Measurements from ENCODE around the gene ANKS3. TPM values are rescaled to one million over a fixed set of nuclear protein-coding genes. Genes with fewer than 3 reads are reported as not detected.

The ANKS3 gene
- total RNA-seq, 1 donor from 2014 or later, result 8.7 TPM

GRCh38 chr16:4699046-4699556, 35.0 kb downstream of the ANKS3 start:
- no peaks in the 10 kb centered on the region for H3K27me3 ChIP-seq (ENCODE audit: low read depth)
- no peak for TF ChIP-seq CTCF (IDR thresholded peaks at IDR 0.05; ENCODE audit: borderline replicate concordance)
- intact Hi-C loops (cut with micrococcal nuclease), result no loop called here
- no peaks in the 10 kb centered on the region for H3K9me3 ChIP-seq (replicated peaks)
- H3K4me3 ChIP-seq, result no peak overlapping the region
- DNase-seq, result no peak
- H3K36me3 ChIP-seq, result peaks cover 74% of the 10 kb centered on the region
- peaks cover 41% of the 10 kb centered on the region for H3K4me1 ChIP-seq
- no peak overlapping the region for H3K27ac ChIP-seq (replicated peaks)

- H3K4me3 ChIP-seq, result no peak overlapping the region
- peaks cover 47% of the 10 kb centered on the region for H3K4me1 ChIP-seq
- H3K27me3 ChIP-seq (ENCODE audit: low read depth), result no peaks in the 10 kb centered on the region
- no peak overlapping the region for H3K27ac ChIP-seq (replicated peaks)
- H3K36me3 ChIP-seq, result peaks cover 68% of the 10 kb centered on the region
- DNase-seq, result no peak
- TF ChIP-seq CTCF (IDR thresholded peaks at IDR 0.05; ENCODE audit: borderline replicate concordance), result no peak
- H3K9me3 ChIP-seq (replicated peaks), result no peaks in the 10 kb centered on the region
- intact Hi-C loops (cut with micrococcal nuclease), result no loop called here
Measured at GRCh38 chr16:4698321-4699045, 35.6 kb downstream of the ANKS3 start.

GRCh38 chr16:4697848-4698291, 36.2 kb downstream of the ANKS3 start:
- Histone ChIP-seq H3K9me3 (replicated peaks) (no peaks in the 10 kb centered on the region), H3K36me3 (peaks cover 68% of the 10 kb centered on the region), H3K4me1 (peaks cover 50% of the 10 kb centered on the region), H3K27me3 (ENCODE audit: low read depth) (no peaks in the 10 kb centered on the region), H3K4me3 (no peak overlapping the region), H3K27ac (replicated peaks) (no peak overlapping the region)
- intact Hi-C loops (cut with micrococcal nuclease), result no loop called here
- TF ChIP-seq CTCF (IDR thresholded peaks at IDR 0.05; ENCODE audit: borderline replicate concordance), result no peak
- DNase-seq, result no peak

- H3K4me3 ChIP-seq, result no peak overlapping the region
- intact Hi-C loops (cut with micrococcal nuclease), result no loop called here
- DNase-seq, result no peak
- no peaks in the 10 kb centered on the region for H3K9me3 ChIP-seq (replicated peaks)
- no peaks in the 10 kb centered on the region for H3K27me3 ChIP-seq (ENCODE audit: low read depth)
- peak overlapping the region; percentile 92 for H3K27ac ChIP-seq (replicated peaks)
- H3K36me3 ChIP-seq, result peaks cover 66% of the 10 kb centered on the region
- H3K4me1 ChIP-seq, result peaks cover 57% of the 10 kb centered on the region
- TF ChIP-seq CTCF (IDR thresholded peaks at IDR 0.05; ENCODE audit: borderline replicate concordance), result no peak
Measured at GRCh38 chr16:4696905-4697847, 36.9 kb downstream of the ANKS3 start.

GRCh38 chr16:4696172-4696904, 37.7 kb downstream of the ANKS3 start:
- Histone ChIP-seq H3K27me3 (ENCODE audit: low read depth) (no peaks in the 10 kb centered on the region), H3K27ac (replicated peaks) (peak overlapping the region; percentile 92), H3K4me1 (peaks cover 52% of the 10 kb centered on the region), H3K4me3 (no peak overlapping the region), H3K36me3 (peaks cover 58% of the 10 kb centered on the region), H3K9me3 (replicated peaks) (no peaks in the 10 kb centered on the region)
- peak; percentile 69 for DNase-seq
- intact Hi-C loops (cut with micrococcal nuclease), result no loop called here
- TF ChIP-seq CTCF (IDR thresholded peaks at IDR 0.05; ENCODE audit: borderline replicate concordance), result no peak

All from left ventricle myocardium inferior (tissue), 1 donor.